Heart left ventricle (tissue), 16 donors: ENCODE data around the gene SOX6. TPM values are rescaled to one million over a fixed set of nuclear protein-coding genes. Genes with fewer than 3 reads are reported as not detected.

ENCODE experiments used
- ATAC-seq, 4 donors: fragments of 200-7000 bp; cut with Tn5 transposase; one replicate each; pipeline ENCODE4 v1.9.1; 2020 to 2022; ENCODE audit warnings: moderate library complexity in 4 of 4, mild to moderate bottlenecking in 3 of 4, moderate number of reproducible peaks in 1 of 4
- DNase-seq, 5 donors: peaks; one replicate each; pipeline ENCODE4 v3.0.0-alpha.2; 2020
- H3K27ac ChIP-seq, 12 donors: fragments of 200-600 bp; sonication (generic) in 4 of 12; one replicate each; pipeline versions ENCODE4 v1.5.0 to v1.8.0; 2016 to 2022; ENCODE audit warnings: mild to moderate bottlenecking in 2 of 12
- H3K27me3 ChIP-seq, 9 donors: fragments of 200-600 bp; sonication (generic) in 2 of 9; one replicate each; pipeline versions ENCODE4 v1.5.1 to v1.8.0; 2016 to 2022; ENCODE audit warnings: mild to moderate bottlenecking in 3 of 9
- H3K36me3 ChIP-seq, 9 donors: fragments of 200-600 bp; sonication (generic) in 2 of 9; one replicate each; pipeline versions ENCODE4 v1.5.0 to v1.8.0; 2018 to 2022; ENCODE audit warnings: mild to moderate bottlenecking in 2 of 9
- H3K4me1 ChIP-seq, 12 donors: fragments of 200-600 bp; sonication (generic) in 4 of 12; one replicate each; pipeline versions ENCODE4 v1.5.0 to v1.8.0; 2016 to 2022; ENCODE audit warnings: mild to moderate bottlenecking in 3 of 12
- H3K4me3 ChIP-seq, 12 donors: fragments of 200-600 bp; sonication (generic) in 4 of 12; one replicate each; pipeline versions ENCODE4 v1.5.0 to v1.8.0; 2017 to 2022; ENCODE audit warnings: mild to moderate bottlenecking in 9 of 12, moderate library complexity in 4 of 12
- H3K9me3 ChIP-seq, 12 donors: fragments of 200-600 bp; sonication (generic) in 4 of 12; one replicate each; pipeline versions ENCODE4 v1.5.0 to v1.8.0; 2016 to 2022; ENCODE audit warnings: mild to moderate bottlenecking in 1 of 12
- POLR2A ChIP-seq, 2 donors: fragments of 450-650 bp; IDR thresholded peaks; one replicate each; pipeline ENCODE4 v1.6.1; 2017; ENCODE audit warnings: antibody characterized with exemption in 2 of 2, mild to moderate bottlenecking in 2 of 2, moderate library complexity in 2 of 2
- WGBS, 4 donors: extraction: QIAGEN DNeasy Blood & Tissue Kit in 2 of 4; methylation state at CpG; one replicate each; pipeline versions ENCODE4 v1.1.5 to v1.1.7; 2013 to 2018; 5-methylcytosine and 5-hydroxymethylcytosine counted together
- intact Hi-C, 10 donors: fragments of 100-400 bp; cut with DNase I; formaldehyde crosslinking; loops; one replicate each; pipeline versions ENCODE4 v1.11.1 to v1.14.2; 2022
- polyA plus RNA-seq, 2 donors: library from polyadenylated mRNA; stranded (reverse); fragments of 200-250 nt; gene quantifications; one replicate each; pipeline ENCODE4 v1.2.3, GENCODE V29; 2013
- total RNA-seq, 9 donors: library from RNA; depleted of rRNA in 2 of 9; stranded (reverse); fragments of >200 nt in 2 of 9; fragmentation: NEBNext Ultra II Directional in 3 of 9; extraction: Animal tissue kit (Norgen Biotek cat#: 25700) in 3 of 9; gene quantifications; one replicate each; pipeline versions ENCODE4 v1.1.0 to v1.2.4, GENCODE V29; 2016 to 2023
- TF ChIP-seq, protein P1 (sequence below), 12 donors: fragments of 200-600 bp; sonication (generic) in 4 of 12; IDR thresholded peaks; one replicate each; pipeline versions ENCODE4 v1.5.0 to v1.8.0; 2018 to 2022; ENCODE audit warnings: antibody characterized with exemption in 12 of 12, mild to moderate bottlenecking in 5 of 12
- donor health status: ischemic (EF 13 %, LVEDD 7.1; RV severe dilation, severe dysfunction).
- donor health status: healthy with polysubstance abuse.
- donor health status: DM: no; HTN: yes; CAD: no.
- donor health status: DM: no; HTN: no; CAD: no.
- donor health status: ischemic (EF 25% LVEDD 6.9; RV normal size, moderate dysfunction).
- donor health status: ischemic (EF 25% LVEDD 5.7; RV mildly dilated, moderate dysfunction).
- donor health status: healthy.
- donor health status: DM: yes; HTN: yes; CAD: no.
- donor health status: ischemic (EF 35%, LVEDD 5.7; RV mildly dilated, moderate dysfunction).
- donor health status: nonischemic (EF 11% LVEDD 7.7; RV severe dilation, severe dysfunction).
- donor health status: DM: yes; HTN: yes; CAD: no.
- donor health status: PGD.
- donor health status: ischemic (EF 29% LVEDD 5.4; RV normal size, mild dysfunction).
- donor health status: nonischemic (EF 23%, LVEDD 6.1; RV moderate dilation, normal function).

SOX6 gene
- total and polyA plus RNA-seq, 11 donors: 1.5 to 39.6 (median 15.6) TPM

DNA sequence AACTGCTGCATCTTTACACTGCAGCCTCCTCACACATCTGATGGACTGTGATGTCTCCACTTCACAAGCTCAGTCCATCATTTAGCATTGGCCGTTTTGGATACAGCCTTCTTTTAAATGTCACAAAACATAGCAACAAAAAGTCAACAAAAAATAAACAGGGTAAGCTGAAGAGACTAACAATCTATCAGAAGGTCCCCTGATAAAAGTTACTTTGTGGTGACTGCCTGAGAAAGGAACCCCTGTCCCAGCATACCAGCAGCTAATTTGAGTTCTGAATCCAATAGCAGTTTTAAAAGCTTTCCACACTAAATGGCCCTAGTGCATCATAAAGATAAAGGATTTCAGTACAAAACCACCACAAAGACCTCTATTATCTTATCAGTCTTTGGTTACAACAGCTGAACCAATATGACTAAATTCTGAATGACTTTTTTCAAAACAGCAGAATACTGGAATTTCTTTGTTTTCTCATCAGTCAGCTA is 162.4 kb downstream of the SOX6 start:
- Histone ChIP-seq H3K36me3 (no peaks in the 10 kb centered on the region), H3K27me3 (no peaks in the 10 kb centered on the region), H3K4me3 (no peak overlapping the region), H3K27ac (peak overlapping the region; percentile 7 to 78 (median 58)), H3K9me3 (no peaks in the 10 kb centered on the region), H3K4me1 (peaks cover 0 to 40% (median 24%) of the 10 kb centered on the region in 12 donors)
- ATAC-seq (peak; percentile 23 to 42 (median 28)), DNase-seq (no peak)
- TF ChIP-seq, protein P1, sequence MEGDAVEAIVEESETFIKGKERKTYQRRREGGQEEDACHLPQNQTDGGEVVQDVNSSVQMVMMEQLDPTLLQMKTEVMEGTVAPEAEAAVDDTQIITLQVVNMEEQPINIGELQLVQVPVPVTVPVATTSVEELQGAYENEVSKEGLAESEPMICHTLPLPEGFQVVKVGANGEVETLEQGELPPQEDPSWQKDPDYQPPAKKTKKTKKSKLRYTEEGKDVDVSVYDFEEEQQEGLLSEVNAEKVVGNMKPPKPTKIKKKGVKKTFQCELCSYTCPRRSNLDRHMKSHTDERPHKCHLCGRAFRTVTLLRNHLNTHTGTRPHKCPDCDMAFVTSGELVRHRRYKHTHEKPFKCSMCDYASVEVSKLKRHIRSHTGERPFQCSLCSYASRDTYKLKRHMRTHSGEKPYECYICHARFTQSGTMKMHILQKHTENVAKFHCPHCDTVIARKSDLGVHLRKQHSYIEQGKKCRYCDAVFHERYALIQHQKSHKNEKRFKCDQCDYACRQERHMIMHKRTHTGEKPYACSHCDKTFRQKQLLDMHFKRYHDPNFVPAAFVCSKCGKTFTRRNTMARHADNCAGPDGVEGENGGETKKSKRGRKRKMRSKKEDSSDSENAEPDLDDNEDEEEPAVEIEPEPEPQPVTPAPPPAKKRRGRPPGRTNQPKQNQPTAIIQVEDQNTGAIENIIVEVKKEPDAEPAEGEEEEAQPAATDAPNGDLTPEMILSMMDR (IDR thresholded peaks at IDR 0.05): no peak
- no peak for TF ChIP-seq POLR2A (IDR thresholded peaks at IDR 0.05)
- WGBS, 4 donors: 15 to 32% (median 26%) methylated on average over 1 of the region's 1 CpG
- intact Hi-C loops: loop anchor here in 7 of 10 donors (2.0 to 10.0 kb wide), 4 partner anchors 411 to 413 kb away; no protein-coding TSS in a partner anchor

DNA sequence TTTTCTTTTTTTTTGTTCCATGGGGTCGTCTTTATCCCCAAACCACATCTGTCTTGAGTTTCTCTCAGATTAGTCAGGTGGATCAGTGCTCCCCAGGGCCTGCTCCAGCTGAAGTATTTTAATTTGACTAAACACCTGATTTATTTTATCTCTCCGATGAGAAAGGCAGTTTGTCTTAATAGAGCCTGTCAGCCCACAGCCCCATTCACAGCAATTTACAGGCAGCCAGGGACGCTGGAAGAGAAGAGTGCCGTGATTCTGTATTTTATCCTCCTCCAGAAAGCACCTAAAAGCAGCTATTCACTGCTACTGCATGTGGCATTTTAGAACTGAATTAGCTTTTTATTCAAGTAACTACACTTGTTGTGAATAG is 164.5 kb downstream of the SOX6 start:
- no peak for TF ChIP-seq POLR2A (IDR thresholded peaks at IDR 0.05)
- TF ChIP-seq, protein P1 (IDR thresholded peaks at IDR 0.05): no peak
- Histone ChIP-seq H3K4me1 (peaks cover 0 to 40% (median 24%) of the 10 kb centered on the region in 12 donors), H3K27ac (no peak overlapping the region), H3K27me3 (no peaks in the 10 kb centered on the region), H3K36me3 (no peaks in the 10 kb centered on the region), H3K4me3 (no peak overlapping the region), H3K9me3 (no peaks in the 10 kb centered on the region)
- 56 to 73% (median 61%) methylated on average over 4 of the region's 4 CpGs for WGBS, 4 donors
- ATAC-seq (no peak), DNase-seq (no peak)
- intact Hi-C loops: loop anchor here in 8 of 10 donors (2.0 to 10.0 kb wide), 4 partner anchors 413 to 415 kb away; no protein-coding TSS in a partner anchor

DNA sequence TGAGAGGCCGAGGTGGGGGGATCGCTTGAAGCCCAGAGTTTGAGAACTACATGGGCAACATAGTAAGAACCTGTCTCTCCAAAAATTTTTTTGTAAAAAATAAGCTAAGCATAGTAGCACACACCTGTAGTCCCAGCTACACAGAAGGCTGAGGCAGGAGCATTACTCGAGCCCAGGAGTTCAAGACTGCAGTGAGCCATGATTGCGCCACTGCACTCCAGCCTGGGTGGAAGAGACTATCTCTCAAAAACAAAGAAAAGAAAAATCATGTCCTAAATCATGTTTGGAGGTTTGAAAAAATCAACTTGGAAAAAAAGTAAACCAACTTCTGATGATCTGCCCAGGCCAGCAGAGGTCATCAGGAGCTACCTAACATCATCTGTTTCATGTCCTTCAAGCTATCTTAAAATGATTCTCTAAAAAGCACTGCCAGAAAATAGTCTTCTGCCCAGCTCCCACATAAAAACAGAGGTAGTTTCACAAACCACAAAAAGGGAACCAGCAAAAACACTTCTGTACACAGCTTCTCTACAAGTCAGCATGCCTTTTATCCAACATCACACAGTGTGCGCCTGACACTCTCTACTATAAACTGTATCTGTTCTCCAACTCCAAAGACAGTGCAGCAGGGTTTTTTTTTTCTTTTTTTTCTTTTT is 165.0 kb downstream of the SOX6 start:
- WGBS, 4 donors: 73 to 91% (median 87%) methylated on average over 5 of the region's 5 CpGs
- no peak overlapping the region for H3K4me3 ChIP-seq
- H3K9me3 ChIP-seq: no peaks in the 10 kb centered on the region
- peaks cover 0 to 3% (median 0%) of the 10 kb centered on the region in 9 donors for H3K36me3 ChIP-seq
- intact Hi-C loops: loop anchor here in 7 of 10 donors (2.0 to 10.0 kb wide), 3 partner anchors 413 to 416 kb away; no protein-coding TSS in a partner anchor
- ATAC-seq: peak in 1 of 4 donors; percentile 42
- no peak overlapping the region for H3K27ac ChIP-seq
- no peaks in the 10 kb centered on the region for H3K27me3 ChIP-seq
- no peak for TF ChIP-seq POLR2A (IDR thresholded peaks at IDR 0.05)
- TF ChIP-seq, protein P1 (IDR thresholded peaks at IDR 0.05): peak in 8 of 12 donors; percentile 23 to 49 (median 32)
- peak in 1 of 5 donors; percentile 14 for DNase-seq
- peaks cover 0 to 40% (median 24%) of the 10 kb centered on the region in 12 donors for H3K4me1 ChIP-seq

DNA sequence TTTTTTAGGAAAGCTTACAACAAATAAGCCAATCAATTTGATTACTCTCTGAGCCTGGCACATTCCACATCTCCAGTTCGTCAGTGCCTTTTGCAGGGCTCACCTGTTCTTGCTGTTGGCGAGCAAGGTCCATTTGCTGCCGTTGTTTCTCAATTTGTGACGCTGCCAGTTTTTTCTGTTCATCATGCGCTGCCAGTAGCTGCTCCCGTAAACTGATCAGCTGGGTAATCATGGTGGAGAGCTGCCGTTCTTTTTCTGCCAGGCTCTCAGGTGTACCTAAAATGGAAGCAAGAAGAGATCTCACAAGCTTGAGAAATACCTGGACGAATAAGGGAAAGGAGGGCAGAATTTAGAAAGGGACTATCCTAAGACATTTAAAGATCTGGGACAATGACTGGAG is 169.7 kb downstream of the SOX6 start:
- DNase-seq (no peak), ATAC-seq (no peak)
- Histone ChIP-seq H3K9me3 (no peaks in the 10 kb centered on the region), H3K4me1 (peaks cover 0 to 15% (median 5%) of the 10 kb centered on the region in 12 donors), H3K36me3 (peaks cover 0 to 7% (median 0%) of the 10 kb centered on the region in 9 donors), H3K27ac (no peak overlapping the region), H3K27me3 (no peaks in the 10 kb centered on the region), H3K4me3 (no peak overlapping the region)
- intact Hi-C loops: loop anchor here in 1 of 10 donors (10.0 kb wide), 1 partner anchor 542 kb away; no protein-coding TSS in a partner anchor
- TF ChIP-seq, protein P1 (IDR thresholded peaks at IDR 0.05): no peak
- no peak for TF ChIP-seq POLR2A (IDR thresholded peaks at IDR 0.05)
- 92 to 97% (median 96%) methylated on average over 8 of the region's 8 CpGs for WGBS, 4 donors
